ENCODE data around the gene IGFL4.
A peak's percentile ranks its signal among the peaks of the same experiment; 100 is the strongest.

IGFL4 gene

DNA sequence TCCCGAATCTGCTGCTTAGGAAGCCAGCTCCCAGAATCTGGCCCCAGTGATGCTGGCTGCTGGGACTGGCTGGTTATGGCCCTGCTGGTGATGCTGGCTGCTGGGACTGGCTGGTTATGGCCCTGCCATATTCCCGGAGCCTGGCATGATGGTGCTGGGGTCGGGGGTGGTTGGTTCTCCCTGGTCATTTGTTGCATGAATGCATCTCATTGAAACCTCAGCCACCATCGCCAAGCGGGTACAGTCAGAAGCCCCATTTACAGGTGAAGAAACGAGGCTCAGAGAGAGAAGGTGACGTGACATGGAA, 20.0 kb downstream of the IGFL4 start:
- DNase-seq (ENCODE audit: low spot score): no peak

DNA sequence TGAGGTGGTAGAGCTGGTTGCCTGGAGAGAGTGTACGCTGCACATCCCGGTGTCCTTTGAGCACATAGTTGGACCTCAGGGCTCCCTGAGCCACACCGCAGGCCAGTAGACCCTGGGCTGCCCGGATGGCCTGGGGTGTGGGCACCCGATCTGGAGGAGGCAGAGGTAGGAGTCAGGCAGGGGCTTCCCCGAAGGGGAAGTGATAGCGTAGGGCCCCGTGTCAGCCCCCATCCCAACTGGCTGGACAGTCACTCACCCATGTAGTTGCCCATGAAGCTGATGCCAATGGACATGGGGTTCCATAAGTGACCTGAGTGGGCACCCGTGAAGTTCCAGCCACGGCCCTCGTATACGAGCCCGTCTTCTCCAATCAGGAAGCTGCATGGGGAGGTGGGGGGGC, 21.5 kb downstream of the IGFL4 start:
- no peak for DNase-seq (ENCODE audit: low spot score)

- no peak for DNase-seq (ENCODE audit: low spot score)
Measured at GRCh38 chr19:46018729-46019251, 22.0 kb downstream of the IGFL4 start.

GRCh38 chr19:46017874-46018675, 22.7 kb downstream of the IGFL4 start:
- DNase-seq (ENCODE audit: low spot score): no peak

- no peak for DNase-seq (ENCODE audit: low spot score)
Measured at GRCh38 chr19:46017095-46017429, 23.7 kb downstream of the IGFL4 start.

- DNase-seq (ENCODE audit: low spot score): peak; percentile 96
Measured at GRCh38 chr19:46016426-46017094, 24.2 kb downstream of the IGFL4 start.

DNA sequence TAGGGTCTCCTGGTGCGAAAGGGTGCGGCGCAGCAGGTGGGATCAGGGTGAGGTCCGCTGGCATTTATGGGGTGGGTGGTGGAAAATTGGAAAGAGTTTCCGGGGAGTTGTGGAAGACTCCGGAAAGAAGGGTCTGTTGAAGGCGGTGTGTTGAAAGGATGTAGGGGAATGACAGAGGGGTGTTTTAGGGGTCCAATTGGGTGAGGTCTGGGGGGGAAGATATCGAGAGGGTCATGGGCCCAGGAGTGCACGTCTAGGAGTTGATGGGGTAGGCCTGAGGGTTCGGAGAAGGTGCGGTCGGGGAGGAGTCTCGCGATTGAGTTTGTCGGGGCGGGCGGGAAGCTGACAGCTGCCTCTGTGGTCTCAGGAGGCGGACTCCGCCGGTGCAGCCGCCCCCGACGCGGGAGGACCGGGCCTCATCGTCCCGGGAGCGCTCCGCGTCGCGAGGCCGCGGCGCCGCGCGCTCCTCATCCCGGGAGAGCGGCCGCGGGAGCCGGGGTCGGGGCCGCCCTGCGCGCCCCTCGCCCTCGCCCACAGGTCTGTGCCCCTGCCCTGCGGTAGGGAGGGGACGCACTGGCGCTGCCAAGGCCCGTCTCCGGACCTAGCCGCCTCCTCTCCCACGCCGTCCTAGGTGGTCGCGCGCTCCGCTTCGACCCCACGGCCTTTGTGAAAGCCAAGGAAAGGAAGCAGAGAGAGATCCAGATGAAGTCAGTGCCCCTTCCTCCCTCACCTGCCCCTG, 24.9 kb downstream of the IGFL4 start:
- peak; percentile 21 for DNase-seq (ENCODE audit: low spot score)

- peak; percentile 65 for DNase-seq (ENCODE audit: low spot score)
Measured at GRCh38 chr19:46014941-46015686, 25.7 kb downstream of the IGFL4 start.

GRCh38 chr19:46014534-46014933, 26.3 kb downstream of the IGFL4 start:
- no peak for DNase-seq (ENCODE audit: low spot score)

- DNase-seq (ENCODE audit: low spot score): peak; percentile 79
Measured at GRCh38 chr19:46009530-46010510, 31.0 kb downstream of the IGFL4 start.

DNA sequence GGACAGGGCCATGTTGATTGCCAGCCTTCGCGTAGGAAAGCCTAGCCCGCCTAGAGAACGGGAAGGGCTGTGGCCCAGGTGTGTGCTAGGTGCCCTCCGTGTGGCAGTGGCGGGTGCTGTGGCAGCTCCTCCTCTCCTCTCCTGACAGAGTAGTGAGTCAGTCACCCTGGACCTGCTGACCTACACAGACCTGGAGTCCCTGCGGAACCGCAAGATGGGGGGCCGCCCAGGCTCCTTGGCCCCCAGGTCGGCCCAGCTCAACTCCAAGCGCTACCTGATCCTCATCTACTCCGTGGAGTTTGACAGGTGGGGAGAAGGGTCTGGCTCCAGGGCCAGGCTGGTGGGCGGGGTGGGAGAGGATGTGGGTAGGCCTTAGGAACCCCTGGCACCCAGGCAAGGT, 34.4 kb downstream of the IGFL4 start:
- no peak for DNase-seq (ENCODE audit: low spot score)

DNA sequence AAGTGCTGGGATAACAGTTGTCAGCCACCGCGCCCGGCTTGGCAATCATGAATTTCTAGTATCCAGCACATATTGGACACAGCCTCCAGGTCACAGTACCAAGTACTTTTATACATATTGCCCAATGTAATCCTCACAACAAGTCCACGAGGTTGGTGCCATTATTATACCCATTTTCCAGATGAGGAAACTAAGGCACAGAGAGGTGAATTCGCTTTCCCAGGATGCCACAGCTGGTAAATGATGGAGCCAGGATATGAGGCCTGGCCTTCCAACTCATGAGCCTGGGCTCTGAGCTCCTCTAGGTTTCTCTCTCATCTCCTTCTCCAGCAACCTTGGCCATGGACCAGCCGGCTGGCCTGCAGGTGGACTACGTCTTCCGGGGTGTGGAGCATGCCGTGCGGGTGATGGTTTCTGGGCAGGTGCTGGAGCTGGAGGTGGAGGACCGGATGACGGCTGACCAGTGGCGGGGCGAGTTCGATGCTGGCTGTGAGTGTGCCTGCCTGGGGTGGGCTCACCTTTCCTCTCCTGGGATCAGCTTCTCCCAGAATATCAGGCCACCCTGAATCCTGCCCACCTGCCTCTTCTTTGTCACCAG, 38.0 kb downstream of the IGFL4 start:
- no peak for DNase-seq (ENCODE audit: low spot score)

DNA sequence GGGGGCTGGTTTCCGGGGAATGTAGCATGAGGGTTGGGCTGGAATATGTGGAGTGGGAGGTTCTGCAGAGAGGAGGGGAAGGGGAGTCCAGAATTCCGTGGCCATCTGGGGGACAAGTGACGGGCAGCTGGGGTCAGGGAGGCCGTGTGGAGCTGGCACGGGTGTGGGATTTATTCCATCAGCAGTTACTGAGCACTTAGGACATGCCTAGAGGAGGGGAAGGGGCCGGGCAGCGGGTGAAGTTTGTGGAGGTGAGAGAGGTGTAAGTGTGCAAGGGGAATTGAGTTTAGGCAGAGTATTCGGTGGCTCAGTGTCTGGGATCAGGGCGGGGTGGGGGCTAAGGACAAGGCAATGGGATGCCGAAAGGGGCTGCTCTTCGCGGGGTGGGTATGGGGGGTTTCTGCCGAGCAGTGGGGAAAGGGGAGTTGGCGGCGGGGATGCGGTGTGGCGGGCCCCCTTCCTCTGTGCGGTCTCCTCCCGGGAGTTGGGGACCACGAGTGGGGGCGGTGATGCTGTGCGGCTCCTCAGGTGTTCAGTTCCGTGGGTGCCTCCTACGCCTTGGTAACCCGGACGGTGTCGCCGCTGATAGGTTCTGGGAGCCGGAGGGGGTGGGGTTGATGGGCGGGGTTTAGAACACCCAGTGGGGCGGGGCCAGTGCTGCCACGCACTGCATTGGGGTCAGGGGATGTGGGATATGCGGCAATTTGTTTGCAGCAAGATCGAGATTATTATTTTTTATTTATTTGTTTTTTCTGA, 40.1 kb downstream of the IGFL4 start:
- DNase-seq (ENCODE audit: low spot score): peak; percentile 59

GRCh38 chr19:45999653-46000121, 41.1 kb downstream of the IGFL4 start:
- DNase-seq (ENCODE audit: low spot score): peak; percentile 47

DNA sequence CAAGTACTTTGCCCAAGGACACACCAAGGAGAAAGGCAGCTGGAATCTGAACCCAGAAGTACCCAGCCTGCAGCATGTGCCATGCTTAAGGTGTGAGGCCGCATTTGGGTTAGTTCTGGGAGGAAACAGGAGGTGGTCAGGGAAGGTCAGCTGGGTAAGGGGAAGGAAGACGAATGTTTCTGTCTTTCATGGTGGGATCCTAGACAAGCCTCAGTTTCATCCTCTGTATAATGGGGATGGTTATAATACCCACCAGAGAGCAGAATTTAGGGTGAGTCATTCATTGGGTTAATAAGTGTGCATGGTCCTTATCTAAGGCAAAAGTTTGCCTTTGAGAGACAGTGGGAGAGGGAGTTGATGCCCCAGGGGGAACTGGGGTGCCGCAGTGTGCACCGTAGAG, 42.0 kb downstream of the IGFL4 start:
- no peak for DNase-seq (ENCODE audit: low spot score)

GRCh38 chr19:45996933-45997332, 43.9 kb downstream of the IGFL4 start:
- no peak for DNase-seq (ENCODE audit: low spot score)

GRCh38 chr19:45995715-45996385, 45.0 kb downstream of the IGFL4 start:
- DNase-seq (ENCODE audit: low spot score): no peak

- DNase-seq (ENCODE audit: low spot score): peak; percentile 97
Measured at GRCh38 chr19:45994998-45995714, 45.6 kb downstream of the IGFL4 start, which contains the start of gene CCDC61. Gene CCDC61 (plus strand): TSS chr19:45995467. CDS start chr19:46003019, 7,552 bp downstream.
